Suprapubic skin (tissue), 4 donors: ENCODE data around the gene CCDC71L. TPM values are rescaled to one million over a fixed set of nuclear protein-coding genes. Genes with fewer than 3 reads are reported as not detected.

Experiments
- DNase-seq, 2 donors: peaks; one replicate each; pipeline ENCODE4 v3.0.0-alpha.2; 2019; ENCODE audit warnings: low spot score in 2 of 2
- H3K27ac ChIP-seq: fragments of 200-600 bp; sonication (generic); one replicate; pipeline ENCODE4 v1.5.1; 2019
- H3K27me3 ChIP-seq: fragments of 200-600 bp; sonication (generic); one replicate; pipeline ENCODE4 v1.5.1; 2019
- H3K36me3 ChIP-seq: fragments of 200-600 bp; sonication (generic); one replicate; pipeline ENCODE4 v1.5.1; 2019
- H3K4me1 ChIP-seq: fragments of 200-600 bp; sonication (generic); one replicate; pipeline ENCODE4 v1.5.1; 2019
- H3K4me3 ChIP-seq: fragments of 200-600 bp; sonication (generic); one replicate; pipeline ENCODE4 v1.5.1; 2019; ENCODE audit warnings: mild to moderate bottlenecking
- H3K9me3 ChIP-seq: fragments of 200-600 bp; sonication (generic); one replicate; pipeline ENCODE4 v1.5.1; 2019
- CTCF ChIP-seq, 2 donors: fragments of 200-600 bp in 1 of 2; fragments of 450-650 bp in 1 of 2; sonication (generic) in 1 of 2; IDR thresholded peaks; one replicate each; pipeline ENCODE4 v1.5.1; 2016 to 2019; ENCODE audit warnings: antibody characterized with exemption in 2 of 2, mild to moderate bottlenecking in 1 of 2, moderate library complexity in 1 of 2
- EP300 ChIP-seq: sonication (generic); formaldehyde crosslinking; IDR thresholded peaks from one replicate; pipeline ENCODE4 v1.6.1; 2017; ENCODE audit warnings: antibody characterized with exemption
- POLR2A ChIP-seq, 2 donors: fragments of 450-650 bp; IDR thresholded peaks; one replicate each; pipeline ENCODE4 v1.6.1; 2017; ENCODE audit warnings: antibody characterized with exemption in 2 of 2, mild to moderate bottlenecking in 2 of 2, moderate library complexity in 2 of 2
- POLR2AphosphoS5 ChIP-seq, 3 donors: sonication (generic); formaldehyde crosslinking; IDR thresholded peaks; one replicate each; pipeline ENCODE4 v1.6.1; 2017; ENCODE audit warnings: antibody characterized with exemption in 3 of 3
- WGBS: methylation state at CpG from one replicate; pipeline ENCODE4 v1.1.5; 2018; 5-methylcytosine and 5-hydroxymethylcytosine counted together
- total RNA-seq, 4 donors: library from RNA; depleted of rRNA; stranded (reverse); fragments of >200 nt; gene quantifications; one replicate each; pipeline ENCODE4 v1.1.0, GENCODE V29; 2016

Gene CCDC71L
- total RNA-seq, 4 donors from 2014 or later: 7.8 to 18.2 (median 12.9) TPM

DNA sequence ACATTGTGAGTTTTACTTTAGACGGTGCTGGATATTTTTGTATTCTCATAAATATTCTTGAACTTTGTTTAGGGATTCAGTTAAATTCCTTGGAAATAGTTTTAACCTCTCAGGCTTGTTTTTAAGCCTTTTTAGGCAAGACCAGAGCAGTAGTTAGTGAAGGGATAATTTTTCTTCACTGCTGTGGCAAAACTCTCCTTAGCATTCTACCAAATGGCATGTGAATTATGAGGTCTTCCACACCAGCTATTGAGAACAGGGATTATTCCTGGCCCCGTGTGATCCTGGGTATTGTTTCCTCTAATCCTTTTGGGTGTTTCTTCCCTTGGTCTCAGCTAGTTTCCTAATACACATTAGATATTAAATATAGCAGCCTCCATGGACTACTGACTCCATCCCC, 46.2 kb downstream of the CCDC71L start:
- DNase-seq: no peak
- WGBS: 54% methylated on average over 2 of the region's 2 CpGs
- Histone ChIP-seq H3K36me3 (no peaks in the 10 kb centered on the region), H3K27ac (no peak overlapping the region), H3K4me3 (no peak overlapping the region), H3K4me1 (no peaks in the 10 kb centered on the region), H3K27me3 (no peaks in the 10 kb centered on the region), H3K9me3 (no peaks in the 10 kb centered on the region)
- TF ChIP-seq EP300 (no peak), POLR2A (IDR thresholded peaks at IDR 0.05) (no peak), POLR2AphosphoS5 (IDR thresholded peaks at IDR 0.05) (no peak), CTCF (IDR thresholded peaks at IDR 0.05) (no peak)

GRCh38 chr7:106613848-106614560, 47.0 kb downstream of the CCDC71L start:
- Histone ChIP-seq H3K27me3 (no peaks in the 10 kb centered on the region), H3K36me3 (no peaks in the 10 kb centered on the region), H3K4me3 (no peak overlapping the region), H3K9me3 (no peaks in the 10 kb centered on the region), H3K4me1 (no peaks in the 10 kb centered on the region), H3K27ac (no peak overlapping the region)
- TF ChIP-seq EP300 (no peak), POLR2AphosphoS5 (IDR thresholded peaks at IDR 0.05) (no peak), POLR2A (IDR thresholded peaks at IDR 0.05) (no peak), CTCF (IDR thresholded peaks at IDR 0.05) (no peak)
- DNase-seq: no peak

GRCh38 chr7:106613279-106613678, 47.7 kb downstream of the CCDC71L start:
- TF ChIP-seq EP300 (no peak), POLR2A (IDR thresholded peaks at IDR 0.05) (no peak), POLR2AphosphoS5 (IDR thresholded peaks at IDR 0.05) (no peak), CTCF (IDR thresholded peaks at IDR 0.05) (no peak)
- Histone ChIP-seq H3K4me1 (no peaks in the 10 kb centered on the region), H3K4me3 (no peak overlapping the region), H3K27ac (no peak overlapping the region), H3K36me3 (no peaks in the 10 kb centered on the region), H3K9me3 (no peaks in the 10 kb centered on the region), H3K27me3 (no peaks in the 10 kb centered on the region)
- 97% methylated on average over 6 of the region's 6 CpGs for WGBS
- DNase-seq: no peak

- no peak for TF ChIP-seq EP300
- TF ChIP-seq POLR2A (IDR thresholded peaks at IDR 0.05): no peak
- no peak for TF ChIP-seq CTCF (IDR thresholded peaks at IDR 0.05)
- TF ChIP-seq POLR2AphosphoS5 (IDR thresholded peaks at IDR 0.05): no peak
- H3K27me3 ChIP-seq: no peaks in the 10 kb centered on the region
- 83% methylated on average over 1 of the region's 1 CpG for WGBS
- no peak overlapping the region for H3K27ac ChIP-seq
- DNase-seq: no peak
- no peaks in the 10 kb centered on the region for H3K9me3 ChIP-seq
- H3K4me1 ChIP-seq: no peaks in the 10 kb centered on the region
- H3K36me3 ChIP-seq: no peaks in the 10 kb centered on the region
- no peak overlapping the region for H3K4me3 ChIP-seq
Measured at GRCh38 chr7:106612432-106612831, 48.5 kb downstream of the CCDC71L start.

- Histone ChIP-seq H3K27me3 (no peaks in the 10 kb centered on the region), H3K4me3 (no peak overlapping the region), H3K27ac (no peak overlapping the region), H3K36me3 (no peaks in the 10 kb centered on the region), H3K9me3 (no peaks in the 10 kb centered on the region), H3K4me1 (no peaks in the 10 kb centered on the region)
- no peak for DNase-seq
- TF ChIP-seq CTCF (IDR thresholded peaks at IDR 0.05) (no peak), POLR2AphosphoS5 (IDR thresholded peaks at IDR 0.05) (no peak), EP300 (no peak), POLR2A (IDR thresholded peaks at IDR 0.05) (no peak)
- 45% methylated on average over 3 of the region's 3 CpGs for WGBS
Measured at GRCh38 chr7:106611911-106612310, 49.0 kb downstream of the CCDC71L start.
